ENCODE results near the gene KLF15. TPM values are rescaled to one million over a fixed set of nuclear protein-coding genes. Genes with fewer than 3 reads are reported as not detected.

KLF15 gene
- polyA plus RNA-seq, 1 donor (not counting 4 experiments of a cell fraction or from before 2014, with no cell fraction given): 0.03 TPM

- Histone ChIP-seq H3K27me3 (ENCODE audit: control insufficient read depth, extremely low read depth, insufficient read depth, low read length) (peaks cover 54% of the 10 kb centered on the region), H3K36me3 (ENCODE audit: control insufficient read depth in 2 of 2, extremely low read depth in 1 of 2, insufficient read depth in 2 of 2, low read length in 2 of 2) (no peaks in the 10 kb centered on the region), H3K27ac (ENCODE audit: control insufficient read depth, insufficient read depth, low read length) (no peak within 1 kb of the TSS), H3K9me3 (ENCODE audit: control insufficient read depth, low read depth, low read length) (no peaks in the 10 kb centered on the region), H2AFZ (ENCODE audit: control insufficient read depth, low read length) (no peak within 1 kb of the TSS), H4K20me1 (ENCODE audit: control insufficient read depth, extremely low read depth, insufficient read depth, low read length) (no peaks in the 10 kb centered on the region), H3K4me1 (ENCODE audit: control insufficient read depth, extremely low read depth, insufficient read depth, low read length) (peaks cover 2% of the 10 kb centered on the region), H3K4me2 (ENCODE audit: control insufficient read depth, extremely low read depth, insufficient read depth, low read depth, low read length) (no peak within 1 kb of the TSS), H3K9ac (ENCODE audit: control insufficient read depth, extremely low read depth, insufficient read depth, low read length) (no peak within 1 kb of the TSS), H3K9me1 (ENCODE audit: control insufficient read depth, extremely low read depth, insufficient read depth, low read length) (no peaks in the 10 kb centered on the region), H3K79me2 (ENCODE audit: control insufficient read depth, insufficient read depth, low read length) (no peaks in the 10 kb centered on the region), H3K4me3 (ENCODE audit: control insufficient read depth in 2 of 3, extremely low read depth in 1 of 3, insufficient read depth in 2 of 3, low read depth in 1 of 3, low read length in 3 of 3) (no peak within 1 kb of the TSS)
- dilution Hi-C loops (cut with MboI; ENCODE audit: extremely low pct_ligation_motif_present, low sequenced_read_pairs): no loop called here
- DNase-seq (ENCODE audit: low read depth, low spot score) (no peak), FAIRE-seq (no peak)
- TF ChIP-seq EZH2 (IDR thresholded peaks at IDR 0.05; ENCODE audit: low read length): peak; percentile 15
- TF ChIP-seq, protein P1, sequence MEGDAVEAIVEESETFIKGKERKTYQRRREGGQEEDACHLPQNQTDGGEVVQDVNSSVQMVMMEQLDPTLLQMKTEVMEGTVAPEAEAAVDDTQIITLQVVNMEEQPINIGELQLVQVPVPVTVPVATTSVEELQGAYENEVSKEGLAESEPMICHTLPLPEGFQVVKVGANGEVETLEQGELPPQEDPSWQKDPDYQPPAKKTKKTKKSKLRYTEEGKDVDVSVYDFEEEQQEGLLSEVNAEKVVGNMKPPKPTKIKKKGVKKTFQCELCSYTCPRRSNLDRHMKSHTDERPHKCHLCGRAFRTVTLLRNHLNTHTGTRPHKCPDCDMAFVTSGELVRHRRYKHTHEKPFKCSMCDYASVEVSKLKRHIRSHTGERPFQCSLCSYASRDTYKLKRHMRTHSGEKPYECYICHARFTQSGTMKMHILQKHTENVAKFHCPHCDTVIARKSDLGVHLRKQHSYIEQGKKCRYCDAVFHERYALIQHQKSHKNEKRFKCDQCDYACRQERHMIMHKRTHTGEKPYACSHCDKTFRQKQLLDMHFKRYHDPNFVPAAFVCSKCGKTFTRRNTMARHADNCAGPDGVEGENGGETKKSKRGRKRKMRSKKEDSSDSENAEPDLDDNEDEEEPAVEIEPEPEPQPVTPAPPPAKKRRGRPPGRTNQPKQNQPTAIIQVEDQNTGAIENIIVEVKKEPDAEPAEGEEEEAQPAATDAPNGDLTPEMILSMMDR (optimal IDR thresholded peaks at IDR 0.05 in 1 of 3, IDR thresholded peaks at IDR 0.05 in 1 of 3, conservative IDR thresholded peaks at IDR 0.05 in 1 of 3; ENCODE audit: extremely low read depth in 1 of 3, insufficient read depth in 2 of 3, low read length in 3 of 3): no peak
Measured at GRCh38 chr3:126394179-126394976, 37.2 kb upstream of the KLF15 start, which contains the start of gene CFAP100. TSS of gene CFAP100 (plus strand) at chr3:126394909. CDS start at chr3:126396001, 1,092 bp downstream.

DNA sequence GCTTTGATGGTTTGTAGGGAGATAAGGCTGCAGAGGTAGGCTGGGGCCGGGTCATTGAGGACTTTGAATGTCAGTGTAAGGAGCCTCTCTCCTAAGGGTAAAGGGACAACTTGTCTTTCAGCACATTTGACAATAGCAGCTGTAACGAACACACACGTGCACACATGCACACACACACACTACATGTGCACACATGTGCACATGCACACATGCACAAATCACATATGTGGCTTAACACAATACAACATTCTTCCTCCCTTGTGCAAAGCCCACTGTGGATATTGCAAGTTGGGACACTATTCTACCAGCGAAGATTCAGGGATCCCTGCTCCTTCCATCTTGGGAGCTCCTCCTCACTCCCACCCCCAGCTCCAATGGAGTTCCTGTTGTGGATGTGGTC lies 36.4 kb upstream of the KLF15 start:
- Histone ChIP-seq H3K4me3 (ENCODE audit: control insufficient read depth in 2 of 3, extremely low read depth in 1 of 3, insufficient read depth in 2 of 3, low read depth in 1 of 3, low read length in 3 of 3) (no peak overlapping the region), H4K20me1 (ENCODE audit: control insufficient read depth, extremely low read depth, insufficient read depth, low read length) (no peaks in the 10 kb centered on the region), H3K9me3 (ENCODE audit: control insufficient read depth, low read depth, low read length) (no peaks in the 10 kb centered on the region), H3K9me1 (ENCODE audit: control insufficient read depth, extremely low read depth, insufficient read depth, low read length) (no peaks in the 10 kb centered on the region), H3K36me3 (ENCODE audit: control insufficient read depth in 2 of 2, extremely low read depth in 1 of 2, insufficient read depth in 2 of 2, low read length in 2 of 2) (no peaks in the 10 kb centered on the region), H3K9ac (ENCODE audit: control insufficient read depth, extremely low read depth, insufficient read depth, low read length) (no peak overlapping the region), H2AFZ (ENCODE audit: control insufficient read depth, low read length) (no peak overlapping the region), H3K79me2 (ENCODE audit: control insufficient read depth, insufficient read depth, low read length) (no peaks in the 10 kb centered on the region), H3K4me2 (ENCODE audit: control insufficient read depth, extremely low read depth, insufficient read depth, low read depth, low read length) (no peak overlapping the region), H3K27ac (ENCODE audit: control insufficient read depth, insufficient read depth, low read length) (no peak overlapping the region), H3K27me3 (ENCODE audit: control insufficient read depth, extremely low read depth, insufficient read depth, low read length) (peaks cover 54% of the 10 kb centered on the region), H3K4me1 (ENCODE audit: control insufficient read depth, extremely low read depth, insufficient read depth, low read length) (peaks cover 2% of the 10 kb centered on the region)
- FAIRE-seq (no peak), DNase-seq (ENCODE audit: low read depth, low spot score) (no peak)
- TF ChIP-seq EZH2 (IDR thresholded peaks at IDR 0.05; ENCODE audit: low read length): no peak
- TF ChIP-seq, protein P1 (optimal IDR thresholded peaks at IDR 0.05 in 1 of 3, IDR thresholded peaks at IDR 0.05 in 1 of 3, conservative IDR thresholded peaks at IDR 0.05 in 1 of 3; ENCODE audit: extremely low read depth in 1 of 3, insufficient read depth in 2 of 3, low read length in 3 of 3): no peak
- dilution Hi-C loops (cut with MboI; ENCODE audit: extremely low pct_ligation_motif_present, low sequenced_read_pairs): no loop called here
